H1 (cell line): ENCODE measurements around the gene PRODH2. TPM values are rescaled to one million over a fixed set of nuclear protein-coding genes. Genes with fewer than 3 reads are reported as not detected.
A peak's percentile ranks its signal among the peaks of the same experiment; 100 is the strongest.

Experiments
- JUN ChIP-seq: IDR thresholded peaks from 2 replicates; pipeline ENCODE4 v1.6.1; 2011; ENCODE audit warnings: low read depth, mild to moderate bottlenecking, improper control_type of control experiment, low read length
- JUND ChIP-seq: IDR thresholded peaks from 2 replicates; pipeline ENCODE4 v1.6.1; 2011; ENCODE audit warnings: mild to moderate bottlenecking, improper control_type of control experiment, low read length
- KDM1A ChIP-seq: fragments of 200-600, 300-600 bp; sonication (generic); IDR thresholded peaks from 2 replicates; pipeline ENCODE4 v1.7.1; 2016; ENCODE audit warnings: mild to moderate bottlenecking, low read length, borderline replicate concordance
- NRF1 ChIP-seq: IDR thresholded peaks from 2 replicates; pipeline ENCODE4 v1.6.1; 2011; ENCODE audit warnings: mild to moderate bottlenecking, low read depth, low read length, improper control_type of control experiment
- POLR2AphosphoS5 ChIP-seq: IDR thresholded peaks from 2 replicates; pipeline ENCODE4 v1.6.1; 2011; ENCODE audit warnings: low read depth, low read length
- POU5F1 ChIP-seq: IDR thresholded peaks from 2 replicates; pipeline ENCODE4 v1.6.1; 2011; ENCODE audit warnings: low read depth, mild to moderate bottlenecking, low read length, moderate library complexity
- RAD21 ChIP-seq, 2 experiments: IDR thresholded peaks in 1 of 2; conservative IDR thresholded peaks in 1 of 2; 2 replicates each; pipeline ENCODE4 v1.6.1; 2011; ENCODE audit warnings: low read depth in 2 of 2, low read length in 2 of 2, improper control_type of control experiment in 1 of 2, inconsistent platforms in 1 of 2, mild to moderate bottlenecking in 1 of 2, moderate library complexity in 1 of 2
- YY1 ChIP-seq: IDR thresholded peaks from 2 replicates; pipeline ENCODE4 v1.6.1; 2011; ENCODE audit warnings: low read depth, mild to moderate bottlenecking, low read length
- ZNF274 ChIP-seq: IDR thresholded peaks from 2 replicates; pipeline ENCODE4 v1.7.0; 2012; ENCODE audit warnings: low read length, borderline replicate concordance; ENCODE audit errors: extremely low read depth
- polyA plus RNA-seq, 7 experiments: library from polyadenylated mRNA; depleted of rRNA in 3 of 7; stranded (reverse) in 5 of 7; unstranded in 2 of 7; fragments of >200 nt in 5 of 7; fragments of 200-250 nt in 2 of 7; gene quantifications; 1 replicate in 5 of 7; 2 replicates in 1 of 7; 4 replicates in 1 of 7; pipeline versions ENCODE4 v1.2.1 to v1.2.3, GENCODE V29; 2011 to 2013; ENCODE audit warnings: missing spikeins in 2 of 7, mixed read lengths in 2 of 7
- total RNA-seq: library from RNA; stranded (reverse); fragmentation: NEBNext Ultra II Directional; extraction: Animal tissue kit (Norgen Biotek cat#: 25700); gene quantifications from 2 replicates; pipeline ENCODE4 v1.2.1, GENCODE V29; 2021
- TF ChIP-seq, protein P1 (sequence below): IDR thresholded peaks from 2 replicates; pipeline ENCODE4 v1.6.1; 2011; ENCODE audit warnings: low read depth, mild to moderate bottlenecking, low read length; ENCODE audit not compliant: insufficient read depth
- TF ChIP-seq, protein P2 (sequence below): IDR thresholded peaks from 2 replicates; pipeline ENCODE4 v1.6.1; 2012; ENCODE audit warnings: low read length, inconsistent platforms
- TF ChIP-seq, protein P3 (sequence below): IDR thresholded peaks from 2 replicates; pipeline ENCODE4 v1.6.1; 2012; ENCODE audit warnings: inconsistent platforms
- TF ChIP-seq, protein P4 (sequence below): IDR thresholded peaks from 2 replicates; pipeline ENCODE4 v1.6.1; 2011; ENCODE audit warnings: low read length, improper control_type of control experiment

Gene PRODH2
- total and polyA plus RNA-seq, 2 of the 8 experiments (the other 6 are each of a cell fraction or from before 2014, with no cell fraction given), result not detected

DNA sequence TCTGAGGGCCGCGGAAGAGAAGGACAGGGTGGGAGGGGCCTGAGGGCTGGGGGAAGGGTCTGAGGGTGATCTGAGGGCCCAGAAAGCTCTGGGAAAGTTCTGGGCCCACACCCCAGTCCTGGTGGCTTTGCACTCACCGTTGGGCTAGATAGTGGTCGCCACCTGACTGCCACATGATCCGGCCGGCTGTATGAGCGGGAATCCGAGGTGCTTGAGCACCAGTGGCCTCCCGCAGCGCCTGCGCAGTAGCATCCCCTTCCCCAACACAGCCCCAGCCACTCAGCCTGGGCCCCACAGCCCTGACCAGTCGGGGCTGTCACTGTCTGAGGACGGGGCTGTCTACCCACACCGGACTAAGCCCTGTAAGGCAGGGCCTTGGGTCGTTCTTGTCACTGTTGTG is 15.0 kb downstream of the PRODH2 start (continued):
- TF ChIP-seq RAD21 (IDR thresholded peaks at IDR 0.05 in 1 of 2, conservative IDR thresholded peaks at IDR 0.05 in 1 of 2; ENCODE audit: low read depth in 2 of 2, low read length in 2 of 2) (no peak), ZNF274 (no peak), POLR2AphosphoS5 (no peak), JUN (no peak), NRF1 (peak; percentile 45), POU5F1 (no peak), YY1 (no peak), JUND (no peak), KDM1A (no peak)
- TF ChIP-seq, protein P1, sequence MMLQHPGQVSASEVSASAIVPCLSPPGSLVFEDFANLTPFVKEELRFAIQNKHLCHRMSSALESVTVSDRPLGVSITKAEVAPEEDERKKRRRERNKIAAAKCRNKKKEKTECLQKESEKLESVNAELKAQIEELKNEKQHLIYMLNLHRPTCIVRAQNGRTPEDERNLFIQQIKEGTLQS, result no peak
- TF ChIP-seq, protein P2, sequence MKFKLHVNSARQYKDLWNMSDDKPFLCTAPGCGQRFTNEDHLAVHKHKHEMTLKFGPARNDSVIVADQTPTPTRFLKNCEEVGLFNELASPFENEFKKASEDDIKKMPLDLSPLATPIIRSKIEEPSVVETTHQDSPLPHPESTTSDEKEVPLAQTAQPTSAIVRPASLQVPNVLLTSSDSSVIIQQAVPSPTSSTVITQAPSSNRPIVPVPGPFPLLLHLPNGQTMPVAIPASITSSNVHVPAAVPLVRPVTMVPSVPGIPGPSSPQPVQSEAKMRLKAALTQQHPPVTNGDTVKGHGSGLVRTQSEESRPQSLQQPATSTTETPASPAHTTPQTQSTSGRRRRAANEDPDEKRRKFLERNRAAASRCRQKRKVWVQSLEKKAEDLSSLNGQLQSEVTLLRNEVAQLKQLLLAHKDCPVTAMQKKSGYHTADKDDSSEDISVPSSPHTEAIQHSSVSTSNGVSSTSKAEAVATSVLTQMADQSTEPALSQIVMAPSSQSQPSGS, result no peak
- TF ChIP-seq, protein P3, sequence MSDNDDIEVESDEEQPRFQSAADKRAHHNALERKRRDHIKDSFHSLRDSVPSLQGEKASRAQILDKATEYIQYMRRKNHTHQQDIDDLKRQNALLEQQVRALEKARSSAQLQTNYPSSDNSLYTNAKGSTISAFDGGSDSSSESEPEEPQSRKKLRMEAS, result peak; percentile 99
- TF ChIP-seq, protein P4, sequence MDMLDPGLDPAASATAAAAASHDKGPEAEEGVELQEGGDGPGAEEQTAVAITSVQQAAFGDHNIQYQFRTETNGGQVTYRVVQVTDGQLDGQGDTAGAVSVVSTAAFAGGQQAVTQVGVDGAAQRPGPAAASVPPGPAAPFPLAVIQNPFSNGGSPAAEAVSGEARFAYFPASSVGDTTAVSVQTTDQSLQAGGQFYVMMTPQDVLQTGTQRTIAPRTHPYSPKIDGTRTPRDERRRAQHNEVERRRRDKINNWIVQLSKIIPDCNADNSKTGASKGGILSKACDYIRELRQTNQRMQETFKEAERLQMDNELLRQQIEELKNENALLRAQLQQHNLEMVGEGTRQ, result peak; percentile 78
